Stimulated activated CD8-positive, alpha-beta memory T cell treated with anti-CD3 and anti-CD28 coated beads, Interleukin-7, amount 100 ng/mL, for 4 hours (primary cell): ENCODE data around the gene HPCAL1.

ENCODE experiments used
- DNase-seq, 2 donors: peaks; one replicate each; pipeline ENCODE4 v3.0.0-alpha.2; 2020; ENCODE audit warnings: low read depth in 2 of 2

HPCAL1 gene

DNA sequence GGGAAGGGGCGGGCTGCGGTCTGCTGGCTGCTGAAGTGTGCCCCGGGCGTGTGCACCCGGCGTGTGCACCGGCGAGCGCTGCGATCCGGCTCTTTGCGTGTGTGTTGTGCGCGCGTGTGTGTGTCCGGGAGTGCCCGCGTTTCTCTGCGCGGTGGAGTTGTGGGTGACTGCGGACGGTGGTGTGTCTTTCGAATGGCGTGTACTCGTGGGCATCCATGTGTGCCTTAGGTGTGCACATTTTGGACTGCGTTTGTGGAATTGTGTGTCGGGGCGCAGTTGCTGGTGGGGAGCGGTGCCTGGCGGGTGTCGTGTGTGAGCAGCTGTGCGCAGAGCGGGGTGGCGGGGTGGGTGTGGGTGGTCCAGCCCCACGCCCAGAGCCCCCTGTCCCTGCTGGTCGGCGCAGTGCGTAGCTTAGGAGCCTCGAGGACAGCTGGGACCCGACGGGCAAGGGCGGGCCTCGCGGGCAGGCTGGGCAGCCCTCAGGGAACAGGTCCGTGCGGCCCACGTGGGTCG lies 533 bp downstream of the HPCAL1 start:
- DNase-seq, result peak in 1 of 2 donors; percentile 10

DNA sequence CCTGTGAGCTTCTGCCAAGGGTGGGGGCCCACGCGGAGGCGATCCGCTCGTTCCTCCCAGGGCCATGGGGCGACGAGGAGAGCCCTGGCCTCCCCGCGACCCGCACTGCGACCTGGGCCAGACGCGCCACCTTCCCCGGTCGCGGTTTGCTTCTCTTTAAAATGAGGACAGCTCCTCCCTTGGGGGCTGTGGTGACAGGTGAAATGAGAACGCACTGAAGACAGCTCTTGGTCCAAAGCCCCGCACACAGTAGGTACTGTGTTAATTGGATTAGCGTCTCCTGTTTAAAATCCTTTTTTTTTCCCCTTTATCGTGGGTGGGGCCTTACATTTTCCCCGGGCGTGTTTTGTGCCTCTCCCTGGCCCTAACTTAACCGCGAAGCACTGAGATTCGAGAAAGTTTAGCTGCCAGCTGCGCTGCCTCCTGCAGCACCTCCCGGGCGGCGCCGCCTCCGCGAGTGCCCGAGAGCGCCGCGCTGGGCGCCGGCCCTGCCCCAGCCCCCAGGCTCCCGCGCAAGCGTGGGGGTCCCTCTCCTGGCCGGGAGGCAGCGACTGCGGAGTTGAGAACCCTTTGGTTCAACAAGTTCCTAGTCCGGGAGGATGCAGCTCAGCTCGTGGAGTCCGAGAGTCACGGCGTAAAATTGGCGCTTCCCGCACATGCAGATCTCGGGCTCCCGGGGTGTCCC lies 1.1 kb downstream of the HPCAL1 start:
- DNase-seq, result peak in 1 of 2 donors; percentile 33

DNA sequence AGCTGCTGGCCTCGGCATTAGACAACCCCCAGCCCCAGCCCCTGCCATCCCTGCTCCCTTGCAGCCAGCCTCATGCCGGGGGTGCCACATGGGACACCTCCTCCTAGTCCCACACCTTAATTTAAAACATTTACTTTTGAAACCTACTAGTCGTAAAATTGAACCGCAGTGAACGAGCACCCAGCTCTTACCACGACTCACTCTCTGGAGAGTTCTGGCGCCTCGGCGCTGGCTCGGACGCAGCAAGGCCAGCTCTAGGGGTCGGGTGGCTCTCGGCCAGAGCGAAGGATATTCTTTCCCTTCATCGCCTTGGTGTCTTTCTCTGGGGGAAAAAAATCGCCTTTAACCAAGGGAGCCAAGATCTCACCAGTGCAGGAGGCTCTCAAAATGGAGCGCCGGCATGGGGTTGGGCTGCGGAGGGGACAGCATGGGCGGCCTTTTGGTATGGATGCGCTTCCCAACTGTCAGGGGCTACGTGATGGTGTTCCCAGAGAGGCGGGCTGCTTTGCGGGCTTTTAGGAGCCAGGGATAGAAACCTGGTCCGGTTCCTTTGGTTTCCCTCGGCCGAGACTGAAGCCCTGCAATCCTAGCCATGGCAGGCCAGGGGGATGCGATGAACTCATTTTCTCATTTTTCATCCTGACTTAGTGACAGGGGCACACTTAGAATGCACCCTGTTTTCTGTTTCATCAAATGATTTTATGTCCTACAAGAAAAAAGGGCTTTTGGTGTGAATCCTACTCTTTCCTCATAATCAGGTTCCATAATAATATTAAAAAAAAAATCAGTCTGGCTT lies 2.0 kb downstream of the HPCAL1 start:
- DNase-seq, result no peak

DNA sequence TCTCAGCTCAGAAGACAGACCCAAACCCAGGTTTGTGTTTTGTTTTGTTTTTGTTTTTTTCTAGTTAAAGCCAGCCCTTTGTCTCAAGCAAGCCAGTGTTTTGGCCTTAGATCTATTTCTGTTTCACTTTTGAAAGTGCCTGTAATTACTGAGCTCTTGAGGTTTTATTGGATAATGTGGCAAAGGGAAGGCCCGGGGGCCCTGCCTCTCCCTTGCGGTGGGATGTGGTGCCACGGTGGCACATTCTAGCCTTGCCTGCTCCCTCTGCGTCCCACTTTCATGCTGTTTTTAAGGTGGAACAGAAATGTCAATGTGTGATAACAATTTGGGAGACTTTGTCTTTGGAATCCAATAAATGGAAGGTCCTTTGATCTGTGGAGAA lies 2.5 kb downstream of the HPCAL1 start:
- DNase-seq, result no peak

DNA sequence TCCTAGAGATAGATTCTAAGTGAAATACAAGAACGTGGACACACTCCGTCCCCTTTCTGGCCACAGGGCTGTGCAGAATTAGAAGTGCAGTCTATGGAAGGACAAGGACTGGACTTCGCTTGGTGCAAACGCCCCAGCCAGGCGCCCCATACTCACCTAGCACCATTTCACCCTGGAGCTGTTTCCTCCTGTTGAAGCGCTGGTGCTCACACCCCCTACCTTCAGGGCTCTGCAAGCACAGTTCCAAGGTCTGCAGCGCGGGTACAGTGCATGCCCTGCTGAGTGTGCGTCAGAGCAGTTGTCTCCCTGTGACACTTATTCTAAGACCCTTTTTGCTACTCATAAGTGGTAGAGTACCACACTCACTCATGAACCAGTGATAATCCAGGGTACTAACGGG lies 3.0 kb downstream of the HPCAL1 start:
- no peak for DNase-seq

DNA sequence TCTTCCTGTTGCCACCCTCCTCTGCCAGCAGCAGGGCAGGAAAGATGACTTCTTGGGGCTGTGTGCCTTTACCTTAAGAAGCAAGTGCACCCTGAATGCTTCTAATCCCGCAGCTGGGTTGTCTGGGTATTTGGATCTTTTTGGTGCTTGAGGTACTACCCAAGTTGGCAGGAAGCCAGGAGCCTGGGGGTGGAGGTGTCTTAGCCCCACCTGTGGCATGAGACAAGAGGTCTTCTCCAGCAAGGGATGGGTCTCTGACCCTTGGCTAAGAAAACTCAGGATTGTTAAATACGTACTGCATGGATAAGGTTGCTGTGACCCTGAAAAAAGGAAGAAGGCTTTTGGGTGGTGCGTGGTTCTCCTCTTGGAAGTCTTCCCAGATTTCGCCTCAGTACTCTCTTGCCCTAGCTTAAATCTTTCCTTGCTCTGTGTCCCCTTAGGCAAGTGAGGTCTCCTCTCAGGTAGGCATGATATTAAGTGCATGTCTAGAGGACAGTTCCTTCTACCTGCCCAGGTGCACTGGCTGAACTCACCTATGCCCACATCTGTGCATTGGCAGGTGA lies 4.3 kb downstream of the HPCAL1 start:
- no peak for DNase-seq

DNA sequence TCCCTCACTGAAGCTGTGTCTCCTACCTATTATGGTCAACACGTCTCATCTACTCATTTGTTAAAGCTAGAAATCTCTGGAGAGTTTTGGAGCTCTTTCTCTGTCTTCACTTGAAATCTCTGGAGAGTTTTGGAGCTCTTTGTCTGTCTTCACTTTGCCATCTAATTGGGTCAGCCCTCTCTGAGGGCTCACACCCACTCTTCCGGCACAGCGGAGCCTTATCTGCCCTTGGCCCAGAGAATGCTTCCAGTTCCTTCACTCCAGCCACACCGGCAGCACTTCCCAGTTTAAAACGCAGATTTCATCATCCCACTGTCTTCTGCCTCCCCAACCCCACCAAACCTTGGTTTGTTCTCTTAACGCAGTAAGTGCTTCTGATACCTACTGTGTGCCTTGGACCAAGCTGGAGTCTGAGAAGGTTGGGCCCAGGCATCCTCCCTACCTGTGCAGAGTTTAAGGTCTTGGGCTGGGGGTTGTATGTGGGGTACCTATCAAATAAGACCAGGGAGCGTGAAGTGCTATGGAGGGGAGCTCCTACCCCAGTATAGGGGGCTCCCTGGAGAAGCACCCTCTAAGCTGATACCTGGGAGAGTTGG lies 5.0 kb downstream of the HPCAL1 start:
- no peak for DNase-seq

DNA sequence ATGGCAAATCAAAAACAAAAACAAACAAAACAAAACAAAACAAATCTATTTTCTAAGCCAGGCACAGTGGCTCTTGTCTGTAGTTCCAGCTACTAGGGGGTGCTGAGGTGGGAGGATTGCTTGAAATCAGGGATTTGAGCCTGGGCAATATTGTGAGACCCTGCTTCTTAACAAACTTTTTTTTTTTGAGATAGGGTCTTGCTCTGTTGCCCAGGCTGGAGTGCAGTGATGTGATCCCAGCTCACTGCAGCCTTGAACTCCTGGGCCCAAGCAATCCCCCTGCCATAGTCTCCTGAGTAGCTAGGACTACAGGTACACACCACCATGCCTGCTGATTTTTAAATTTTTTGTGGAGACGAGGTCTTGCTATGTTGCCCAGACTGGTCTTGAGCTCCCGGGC lies 6.2 kb downstream of the HPCAL1 start:
- DNase-seq, result no peak

DNA sequence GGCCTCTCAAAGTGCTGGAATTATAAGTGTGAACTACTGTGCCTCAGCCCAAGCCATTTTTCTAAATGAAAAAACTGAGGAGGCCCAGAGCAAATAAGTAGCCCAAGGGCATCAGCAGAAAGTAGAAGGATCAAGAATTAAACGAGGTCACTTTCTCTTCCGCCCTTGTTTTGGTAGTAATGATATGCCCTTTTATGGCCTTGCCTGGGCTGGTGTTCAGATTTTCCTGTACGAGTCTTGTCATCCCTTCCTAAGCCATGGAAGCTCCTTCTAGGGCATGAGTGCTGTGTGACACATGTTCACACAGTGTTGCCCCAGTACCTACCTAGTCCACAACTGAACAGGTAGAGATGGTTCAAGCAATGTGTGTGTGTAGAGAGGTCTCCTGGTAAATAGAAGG lies 6.6 kb downstream of the HPCAL1 start:
- no peak for DNase-seq

DNA sequence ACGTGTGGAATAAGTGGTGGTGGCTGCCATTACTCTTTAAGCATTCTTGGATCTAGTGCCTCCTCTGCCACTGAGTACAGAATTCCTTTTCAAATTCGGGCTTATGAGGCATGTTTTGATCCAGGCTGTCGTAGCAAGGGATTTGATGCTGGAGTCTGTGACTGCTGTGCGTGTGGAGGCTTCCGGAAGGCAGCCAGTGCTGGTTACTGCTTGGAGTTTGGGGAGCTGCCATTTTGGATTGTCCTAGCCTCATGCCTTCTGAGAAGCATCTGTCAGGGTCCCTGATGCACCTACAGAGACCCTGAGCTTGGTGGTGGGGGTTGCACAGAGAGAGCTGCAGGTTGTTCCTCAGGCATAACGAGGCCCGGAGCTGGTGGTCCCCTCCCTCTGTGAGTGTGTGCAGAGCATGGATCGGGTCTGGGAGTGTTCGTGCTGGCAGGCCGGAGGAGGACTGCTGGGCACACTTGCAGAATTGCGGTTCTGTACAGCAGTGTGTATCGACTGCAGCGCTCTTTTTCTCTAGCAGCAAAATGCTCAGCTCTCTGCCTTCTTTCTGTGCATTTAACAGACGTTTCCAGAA lies 7.7 kb downstream of the HPCAL1 start:
- DNase-seq, result no peak

DNA sequence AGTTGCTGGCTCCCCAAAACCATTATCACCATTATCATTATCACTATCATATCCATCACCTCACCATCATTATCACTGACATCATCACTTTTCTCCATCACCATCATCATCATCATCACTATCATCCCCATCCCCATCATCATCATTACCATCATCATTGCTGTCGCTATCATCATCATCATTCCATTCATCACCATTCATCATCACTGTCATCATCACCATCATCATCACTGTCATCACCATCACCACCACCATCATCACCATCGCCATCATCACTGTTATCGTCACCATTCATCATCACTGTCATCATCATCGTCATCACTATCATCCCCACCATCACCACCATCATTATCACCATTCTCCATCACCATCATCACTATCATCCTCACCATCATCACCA lies 9.0 kb downstream of the HPCAL1 start:
- no peak for DNase-seq

DNA sequence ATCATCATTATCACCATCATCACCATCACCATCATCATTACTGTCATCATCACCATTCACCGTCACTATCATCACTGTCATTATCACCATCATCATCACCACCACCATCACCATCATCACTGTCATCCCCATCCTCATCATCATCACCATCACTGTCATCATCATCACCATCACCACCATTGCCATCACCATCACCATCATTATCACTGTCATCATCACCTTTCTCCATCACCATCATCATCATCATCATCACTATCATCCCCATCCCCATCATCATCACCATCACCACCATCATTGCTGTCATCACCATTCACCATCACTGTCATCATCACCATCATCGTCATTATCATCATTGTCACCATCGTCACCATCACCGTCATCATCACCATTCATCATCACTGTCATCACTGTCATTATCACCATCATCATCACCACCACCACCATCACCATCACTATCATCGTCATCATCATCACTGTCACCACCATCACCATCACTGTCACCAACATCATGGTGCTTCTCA lies 9.8 kb downstream of the HPCAL1 start:
- no peak for DNase-seq

DNA sequence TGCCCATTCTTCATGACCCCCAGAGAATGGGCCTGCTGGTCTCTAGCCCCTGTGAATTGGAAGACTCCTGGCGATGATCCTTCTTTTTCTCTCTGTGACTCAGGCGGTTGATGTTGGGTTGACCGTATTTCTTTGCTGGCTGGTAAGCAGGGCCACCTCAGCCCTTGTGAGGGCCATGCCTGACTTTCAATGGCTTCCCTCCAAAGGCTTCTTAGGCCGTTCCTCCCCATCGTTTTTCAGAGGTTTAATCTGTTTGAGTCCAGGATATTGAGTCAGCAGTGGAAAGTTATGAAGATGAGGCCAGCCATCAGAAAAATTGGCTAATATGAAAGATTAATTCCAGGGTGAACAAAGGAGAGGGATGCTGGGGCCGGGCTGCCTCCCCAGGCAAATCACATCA lies 13.6 kb downstream of the HPCAL1 start:
- DNase-seq, result no peak

DNA sequence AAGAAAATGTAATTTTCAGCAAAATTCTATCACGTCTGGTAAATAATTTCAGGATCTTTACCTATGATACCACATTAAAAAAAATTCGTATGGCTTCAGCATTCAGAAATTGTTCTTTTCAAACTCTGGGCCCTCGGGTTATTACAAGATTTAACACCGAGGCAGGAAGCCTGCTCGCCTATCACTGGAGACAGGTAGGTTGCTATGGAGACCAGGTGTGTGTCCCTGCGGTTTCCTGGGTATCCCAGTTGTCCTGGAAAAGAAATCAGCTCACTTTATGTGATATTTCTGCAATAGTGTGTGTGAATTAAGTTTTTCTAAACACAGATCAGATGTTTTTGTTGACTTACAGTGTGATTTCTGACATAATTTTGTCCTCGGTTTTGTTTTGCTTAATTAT lies 14.2 kb downstream of the HPCAL1 start:
- DNase-seq, result no peak

DNA sequence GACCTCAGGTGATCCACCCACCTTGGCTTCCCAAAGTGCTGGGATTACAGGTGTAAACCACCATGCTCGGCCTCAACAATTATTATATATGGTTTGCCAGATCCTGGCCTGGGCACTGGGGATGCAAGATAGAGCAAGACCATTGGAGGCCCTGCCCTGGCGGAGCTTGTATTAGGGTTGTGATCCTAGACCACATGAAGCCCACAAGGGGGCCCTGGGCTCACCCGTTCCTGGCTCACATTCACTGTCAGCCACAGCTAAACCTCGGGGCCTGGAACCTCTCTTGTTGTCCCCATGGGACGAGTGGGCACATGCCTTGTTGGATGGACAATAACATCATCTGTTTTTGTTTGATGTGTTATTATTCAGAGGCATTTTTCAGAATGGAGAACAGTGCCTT lies 14.9 kb downstream of the HPCAL1 start:
- no peak for DNase-seq

DNA sequence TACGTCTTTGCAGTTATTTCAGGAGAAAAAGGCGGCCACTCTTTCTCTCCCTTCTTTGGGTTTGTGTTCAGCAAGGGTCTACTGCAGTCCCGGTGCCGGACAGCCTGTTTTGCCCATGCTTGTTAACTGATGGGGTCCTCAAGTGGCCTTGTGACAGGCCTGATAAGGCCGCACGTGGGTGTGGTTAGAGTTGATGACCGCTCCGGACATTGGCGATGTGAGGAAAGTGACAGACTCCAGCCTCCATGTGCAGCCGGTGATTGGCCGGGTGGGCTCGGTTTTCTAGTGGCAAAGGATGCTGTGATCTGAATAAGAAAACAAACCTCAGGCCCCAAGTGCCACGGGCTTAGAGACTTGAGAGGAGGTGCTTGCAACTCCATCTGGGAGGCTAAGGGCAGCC lies 15.6 kb downstream of the HPCAL1 start:
- DNase-seq, result no peak

DNA sequence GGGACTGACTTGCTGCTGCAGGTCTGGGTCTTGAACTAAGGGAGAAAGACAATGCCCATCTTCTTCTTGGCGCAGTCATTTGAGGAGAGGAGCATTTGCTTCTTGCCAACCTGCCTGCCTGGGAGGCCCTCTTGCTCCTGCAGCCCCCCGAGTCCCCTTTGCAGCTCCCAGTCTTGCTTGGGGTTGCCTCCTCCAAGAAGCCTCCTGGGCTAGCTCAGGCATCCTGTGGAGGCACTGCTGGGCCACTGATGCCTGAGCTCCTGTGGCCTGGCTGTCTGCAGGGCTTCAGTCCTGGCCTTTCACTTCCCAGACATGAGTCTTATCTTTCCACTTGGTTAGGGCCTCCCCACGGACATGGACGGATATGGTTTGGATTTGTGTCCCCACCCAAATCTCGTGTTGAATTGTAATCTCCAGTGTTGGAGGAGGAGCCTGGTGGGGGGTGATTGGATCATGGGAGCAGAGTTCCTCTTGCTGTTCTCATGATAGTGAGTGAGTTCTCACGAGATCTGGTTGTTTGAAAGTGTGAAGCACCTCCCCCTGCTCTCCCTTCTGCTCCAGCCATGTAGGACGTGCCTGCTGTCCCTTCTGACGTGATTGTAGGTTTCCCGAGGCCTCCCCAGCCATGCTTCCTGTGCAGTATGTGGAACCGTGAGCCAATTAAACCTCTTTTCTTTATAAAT lies 17.3 kb downstream of the HPCAL1 start:
- no peak for DNase-seq

DNA sequence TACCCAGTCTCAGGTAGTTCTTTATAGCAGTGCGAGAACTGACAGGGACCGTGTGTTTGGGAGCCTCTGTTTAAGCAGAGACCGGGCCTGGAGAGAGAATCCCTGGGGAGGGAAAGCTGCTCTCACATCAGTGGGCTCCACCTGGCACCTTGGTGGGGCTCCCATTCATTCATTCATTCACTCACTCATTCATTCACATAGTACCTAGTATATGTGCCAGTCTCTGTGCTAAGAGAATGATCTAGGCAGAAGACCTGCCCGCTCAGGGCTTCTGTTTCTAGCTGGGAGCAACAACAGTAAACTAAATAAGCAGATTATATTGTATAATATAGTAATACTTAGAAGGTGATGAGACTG lies 17.8 kb downstream of the HPCAL1 start:
- DNase-seq, result no peak

DNA sequence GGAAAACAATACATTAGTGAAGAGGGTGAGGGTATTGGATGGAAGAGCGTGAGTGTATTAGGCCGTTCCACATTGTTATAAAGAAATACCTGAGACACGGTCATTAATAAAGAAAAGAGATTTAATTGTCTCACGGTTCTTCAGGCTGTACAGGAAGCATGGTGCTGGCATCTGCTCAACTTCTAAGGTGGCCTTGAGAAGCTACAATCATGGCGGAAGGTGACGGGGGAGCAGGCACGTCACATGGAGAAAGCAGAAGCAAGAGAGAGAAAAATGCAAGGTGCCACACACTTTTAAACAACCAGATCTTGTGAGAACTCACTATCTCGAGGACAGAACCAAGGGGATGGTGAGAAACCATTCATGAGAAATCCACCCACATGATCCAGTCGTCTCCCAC lies 18.2 kb downstream of the HPCAL1 start:
- no peak for DNase-seq

DNA sequence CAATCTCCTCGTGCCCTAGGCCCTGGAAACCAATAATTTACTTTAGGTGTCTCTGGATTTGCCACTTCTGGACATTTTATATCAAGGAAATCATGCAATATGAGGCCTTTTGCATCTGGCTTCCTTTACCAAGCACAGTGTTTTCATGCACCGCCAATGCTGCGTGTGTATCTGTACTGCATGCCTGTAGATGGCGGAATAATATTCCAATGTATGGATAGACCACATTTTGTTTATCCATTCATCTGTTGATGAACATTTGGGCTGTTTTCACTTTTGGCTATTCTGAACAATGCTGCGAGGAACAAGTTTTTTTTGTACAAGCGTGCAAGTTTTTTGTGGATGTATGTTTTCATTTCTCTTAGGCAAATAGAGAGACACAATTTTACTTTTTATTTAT lies 18.9 kb downstream of the HPCAL1 start:
- no peak for DNase-seq

DNA sequence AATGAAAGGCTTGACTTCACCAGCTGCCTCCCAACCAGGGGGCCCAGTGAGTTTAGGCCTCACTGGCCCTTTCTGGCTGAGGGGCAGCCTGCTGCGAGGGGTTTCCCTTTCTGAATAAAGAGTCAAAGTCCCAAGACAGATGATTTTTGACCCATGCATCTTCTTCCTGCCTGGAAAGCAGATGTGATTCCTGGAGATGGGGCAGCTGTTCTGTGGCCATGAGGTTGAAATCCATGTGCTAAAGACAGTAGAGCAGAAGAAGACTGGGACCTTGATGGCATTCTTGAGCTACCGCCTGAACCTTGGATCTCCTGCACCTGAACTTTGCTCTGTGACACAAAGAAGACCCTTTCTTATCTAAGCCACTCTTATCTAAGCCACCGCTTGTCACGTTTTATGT lies 19.8 kb downstream of the HPCAL1 start:
- no peak for DNase-seq

DNA sequence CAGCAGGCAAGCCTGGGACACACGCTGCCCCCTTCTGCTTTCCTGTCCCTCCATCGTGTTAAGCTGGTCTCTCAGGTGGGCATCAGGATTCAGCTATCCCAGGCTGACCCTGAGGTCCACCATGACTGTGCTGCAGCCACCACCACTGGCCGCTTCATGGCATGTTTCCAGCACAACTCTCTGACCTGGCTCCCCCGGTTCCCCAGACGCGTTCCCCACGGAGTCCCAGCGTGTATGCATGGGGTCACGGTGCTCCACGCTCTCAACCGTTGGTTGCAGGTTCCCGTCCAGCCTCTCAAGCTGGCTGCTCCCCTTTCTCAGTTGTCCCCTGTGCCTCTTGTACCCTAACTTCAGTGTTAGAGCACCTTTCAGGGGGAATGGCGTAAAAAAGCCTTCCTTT lies 20.3 kb downstream of the HPCAL1 start:
- DNase-seq, result no peak
